ENCODE measurements around the gene LRRD1. TPM values are rescaled to one million over a fixed set of nuclear protein-coding genes. Genes with fewer than 3 reads are reported as not detected.
"Not testable (repeated sequence)": the region's sequence is repeated elsewhere in the genome, so short reads cannot be mapped to it uniquely, and the experiment has no call there.

Gene LRRD1
- total RNA-seq, 1 donor from 2014 or later, result 0.43 TPM

DNA sequence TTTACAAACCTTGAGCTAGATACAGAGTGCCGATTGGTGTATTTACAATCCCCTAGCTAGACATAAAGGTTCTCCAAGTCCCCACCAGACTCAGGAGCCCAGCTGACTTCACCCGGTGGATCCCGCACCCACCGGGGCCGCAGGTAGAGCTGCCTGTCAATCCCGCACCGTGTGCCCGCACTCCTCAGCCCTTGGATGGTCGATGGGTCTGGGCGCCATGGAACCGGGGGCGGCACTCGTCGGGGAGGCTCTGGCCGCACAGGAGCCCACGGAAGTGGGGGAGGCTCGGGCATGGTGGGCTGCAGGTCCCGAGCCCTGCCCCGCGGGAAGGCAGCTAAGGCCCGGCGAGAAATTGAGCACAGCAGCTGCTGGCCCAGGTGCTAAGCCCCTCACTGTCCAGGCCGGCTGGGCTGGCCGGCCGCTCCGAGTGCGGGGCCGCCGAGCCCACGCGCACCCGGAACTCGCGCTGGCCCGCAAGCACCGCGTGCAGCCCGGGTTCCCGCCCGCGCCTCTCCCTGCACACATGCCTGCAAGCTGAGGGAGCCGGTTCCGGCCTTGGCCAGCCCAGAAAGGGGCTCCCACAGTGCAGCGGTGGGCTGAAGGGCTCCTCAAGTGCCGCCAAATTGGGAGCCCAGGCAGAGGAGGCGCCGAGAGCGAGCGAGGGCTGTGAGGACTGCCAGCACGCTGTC, 35.6 kb downstream of the LRRD1 start:
- DNase-seq (ENCODE audit: low spot score); intact Hi-C loops (cut with DNase I): not testable (repeated sequence)

DNA sequence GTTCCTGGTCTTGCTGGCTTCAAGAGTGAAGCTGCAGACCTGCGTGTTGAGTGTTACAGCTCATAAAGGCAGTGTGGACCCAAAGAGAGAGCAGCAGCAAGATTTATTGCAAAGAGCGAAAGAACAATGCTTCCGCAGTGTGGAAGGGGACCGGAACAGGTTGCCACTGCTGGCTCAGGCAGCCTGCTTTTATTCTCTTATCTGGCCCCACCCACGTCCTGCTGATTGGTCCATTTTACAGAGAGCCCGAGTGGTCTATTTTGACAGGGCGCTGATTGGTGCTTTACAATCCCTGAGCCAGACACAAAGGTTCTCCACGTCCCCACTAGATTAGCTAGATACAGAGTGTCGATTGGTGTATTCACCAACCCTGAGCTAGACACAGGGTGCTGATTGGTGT, 36.2 kb downstream of the LRRD1 start:
- DNase-seq (ENCODE audit: low spot score); intact Hi-C loops (cut with DNase I): not testable (repeated sequence)

DNA sequence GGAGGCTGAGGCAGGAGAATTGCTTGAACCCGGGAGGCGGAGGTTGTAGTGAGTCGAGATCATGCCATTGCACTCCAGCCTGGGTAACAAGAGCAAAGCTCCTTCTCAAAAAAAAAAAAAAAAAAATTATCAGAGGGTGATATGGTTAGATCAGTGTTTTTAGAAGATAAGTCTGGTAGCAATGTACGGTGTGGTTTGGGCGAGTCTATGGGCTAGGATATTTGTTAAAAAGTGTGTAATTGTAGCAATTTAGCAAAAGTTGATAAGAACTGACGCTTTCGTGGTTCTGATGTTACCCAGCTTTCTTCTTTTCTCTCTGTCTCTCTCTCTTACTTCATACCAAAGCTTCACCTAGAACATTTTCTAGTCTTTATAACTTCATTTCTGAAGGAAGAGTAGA, 37.8 kb downstream of the LRRD1 start:
- intact Hi-C loops (cut with DNase I), result no loop called here
- no peak for DNase-seq (ENCODE audit: low spot score)

DNA sequence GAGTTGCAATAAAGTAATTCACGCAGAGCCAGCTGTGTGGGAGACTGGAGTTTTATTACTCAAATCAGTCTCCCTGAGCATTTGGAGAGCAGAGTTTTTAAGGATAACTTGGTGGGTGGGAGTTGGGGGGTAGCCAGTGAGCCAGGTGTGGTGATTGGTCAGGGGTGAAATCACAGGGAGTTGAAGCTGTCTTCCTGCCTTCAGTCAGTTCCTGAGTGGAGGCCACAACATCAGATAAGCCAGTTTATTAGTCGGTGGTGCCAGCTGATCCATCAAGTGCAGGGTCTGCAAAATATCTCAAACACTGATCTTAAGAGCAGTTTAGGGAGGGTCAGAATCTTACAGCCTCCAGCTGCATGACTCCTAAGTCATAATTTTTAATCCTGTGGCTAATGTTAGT, 41.4 kb downstream of the LRRD1 start:
- intact Hi-C loops (cut with DNase I), result no loop called here
- DNase-seq (ENCODE audit: low spot score), result no peak

DNA sequence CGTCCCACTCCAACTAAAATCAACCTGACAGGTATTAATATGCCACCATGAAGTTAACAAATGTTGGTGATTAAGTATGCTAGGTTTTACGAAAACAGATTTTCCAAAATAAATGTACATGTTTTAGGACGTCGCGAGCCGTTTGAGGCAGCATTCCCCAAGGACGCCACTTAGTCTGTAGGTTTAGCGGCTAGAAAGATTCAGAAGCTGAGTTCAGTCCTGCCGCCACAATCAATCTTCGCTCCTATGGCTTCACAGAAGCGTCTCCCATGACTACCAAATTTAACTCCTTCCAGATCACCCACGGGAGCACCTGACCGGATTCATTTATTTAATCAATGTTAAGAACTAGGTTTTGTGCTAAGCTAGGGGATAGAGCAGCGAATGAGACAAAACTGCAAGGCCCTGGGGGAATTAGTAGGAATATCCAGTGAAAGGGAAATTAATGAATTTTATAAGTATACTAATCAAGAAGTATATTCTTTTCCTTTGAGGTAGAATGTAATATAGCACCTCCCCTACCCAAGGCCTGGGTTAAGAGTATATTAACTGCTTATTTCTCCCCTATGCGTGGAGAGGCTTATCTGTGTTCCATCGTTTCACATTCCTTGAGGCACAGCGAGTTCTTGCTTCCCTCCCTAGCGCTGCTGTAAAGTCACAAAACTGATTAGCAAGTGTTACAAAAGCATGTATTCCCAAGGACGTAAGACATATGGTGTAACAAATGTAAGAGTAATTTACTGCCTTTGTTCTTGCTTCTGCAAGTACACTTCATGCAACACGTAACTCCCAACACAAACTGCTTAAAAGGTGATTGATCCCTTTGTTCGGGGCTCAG, 43.7 kb downstream of the LRRD1 start:
- DNase-seq (ENCODE audit: low spot score), result no peak
- intact Hi-C loops (cut with DNase I), result no loop called here

DNA sequence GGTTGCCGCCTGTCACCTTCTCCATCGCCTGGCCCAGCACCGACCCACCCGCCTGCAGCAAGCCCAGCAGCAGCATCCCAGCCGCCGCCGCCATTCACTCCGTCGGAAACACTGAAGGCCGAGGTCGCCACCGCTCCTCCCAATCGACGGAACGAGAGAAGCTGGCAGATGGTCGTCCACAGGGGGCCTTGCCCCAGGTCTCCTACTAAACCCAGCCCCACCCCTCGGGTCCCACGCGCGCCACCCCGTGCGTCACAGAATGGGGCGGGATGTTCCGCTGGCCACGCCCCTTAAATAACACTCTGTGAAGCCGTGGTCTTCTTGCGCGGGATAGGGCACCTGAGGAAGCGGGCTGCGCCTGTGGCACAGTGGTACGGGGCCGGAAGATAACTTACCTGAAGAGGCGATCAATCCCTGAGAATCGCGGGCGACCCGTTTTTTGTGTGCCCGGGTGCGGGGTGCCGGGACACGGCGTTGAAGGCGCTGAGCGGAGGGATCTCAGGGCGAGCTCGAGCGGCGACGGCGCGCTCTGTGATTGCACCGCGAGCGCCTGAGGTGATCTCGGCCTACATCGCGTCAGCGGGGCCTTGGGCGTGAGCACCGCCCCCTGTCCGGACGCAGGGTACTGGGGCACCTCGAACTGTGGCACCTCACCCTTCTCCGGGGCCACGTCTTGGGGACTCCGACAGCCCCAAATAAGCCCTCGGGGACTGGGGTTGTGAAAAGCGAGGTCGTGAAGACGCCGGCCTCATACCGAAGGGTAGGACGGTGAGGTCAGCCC, 44.5 kb downstream of the LRRD1 start, which contains the start of gene CYP51A1:
Gene CYP51A1 (minus strand): TSS at position 207 of the 781 bp plus-strand sequence. CDS start 113 bp downstream, at position 94.
- intact Hi-C loops (cut with DNase I), result no loop called here
- DNase-seq (ENCODE audit: low spot score), result peak; percentile 96

DNA sequence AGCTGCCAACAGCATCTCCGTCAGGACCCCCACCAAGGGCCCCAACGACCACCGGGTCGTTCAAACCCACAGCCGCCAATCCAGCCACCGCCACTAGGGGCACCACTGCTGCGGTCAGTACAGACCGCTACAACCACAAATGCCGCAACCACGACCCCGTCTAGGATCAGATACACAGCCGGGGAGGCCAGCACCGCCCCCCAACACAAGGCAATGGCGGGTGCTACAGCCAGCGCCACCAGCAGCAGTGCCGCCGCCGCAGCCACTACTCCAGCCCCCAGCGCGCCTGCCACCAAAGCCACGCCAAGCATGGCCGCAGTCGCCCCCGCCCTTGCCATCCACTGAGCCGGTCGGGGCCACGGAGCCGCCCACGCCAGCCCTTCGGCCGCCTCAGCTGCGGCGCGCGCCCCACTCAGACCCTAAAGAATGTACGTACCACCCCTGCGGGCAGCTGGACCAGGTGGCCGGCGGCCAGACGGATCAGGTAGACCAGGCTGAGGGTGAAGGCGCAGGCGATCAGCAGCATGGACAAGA, 45.1 kb downstream of the LRRD1 start:
- intact Hi-C loops (cut with DNase I), result no loop called here
- peak; percentile 85 for DNase-seq (ENCODE audit: low spot score)

DNA sequence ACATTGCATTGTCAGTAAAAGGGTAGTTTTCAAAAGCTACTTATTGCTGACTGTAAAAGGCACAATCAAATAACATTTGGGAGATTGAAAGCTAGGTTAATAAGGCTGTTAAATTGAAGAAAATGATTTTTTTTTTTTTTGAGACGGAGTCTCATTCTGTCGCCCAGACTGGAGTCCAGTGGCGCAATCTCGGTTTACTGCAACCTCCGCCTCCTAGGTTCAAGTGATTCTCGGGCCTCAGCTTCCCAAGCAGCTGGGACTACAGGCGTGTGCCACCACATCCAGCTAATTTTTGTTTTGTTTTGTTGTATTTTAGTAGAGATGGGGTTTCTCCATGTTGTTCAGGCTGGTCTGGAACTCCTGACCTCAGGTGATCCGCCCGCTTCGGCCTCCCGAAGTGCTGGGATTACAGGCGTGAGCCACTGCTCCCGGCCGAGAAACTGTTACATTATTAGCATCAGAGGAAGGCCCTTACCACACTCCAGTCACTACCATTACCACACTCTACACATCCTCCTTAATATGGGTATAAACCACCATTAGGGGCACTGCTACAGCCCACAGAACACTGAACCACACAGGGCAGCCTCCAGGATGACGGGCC, 45.7 kb downstream of the LRRD1 start:
- DNase-seq (ENCODE audit: low spot score), result no peak
- intact Hi-C loops (cut with DNase I), result no loop called here

DNA sequence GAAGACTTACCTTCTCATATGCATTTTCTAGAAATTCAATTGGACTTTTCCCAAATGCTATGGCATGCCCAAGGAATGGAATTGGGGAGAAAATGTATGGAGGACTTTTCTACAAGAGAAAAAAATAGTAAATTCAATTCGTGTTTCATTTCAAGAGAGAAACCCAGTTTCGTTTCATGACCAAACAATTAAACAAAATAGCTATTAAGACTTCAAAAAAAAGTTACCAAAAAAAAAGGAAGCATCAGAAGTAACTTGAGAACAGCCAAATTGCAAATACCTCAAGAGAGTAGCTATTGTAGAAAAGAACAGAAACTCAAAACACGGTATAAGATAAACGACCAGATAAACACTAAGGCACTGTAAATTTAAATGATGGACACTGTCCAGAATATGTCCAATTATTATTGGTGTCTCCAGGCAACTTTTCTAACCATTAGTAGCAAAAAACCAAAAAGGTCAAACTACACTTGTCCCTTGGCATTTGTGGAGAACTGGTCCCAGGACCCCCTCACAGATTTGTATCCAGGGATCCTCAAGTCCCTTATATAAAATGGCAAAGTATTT, 47.1 kb downstream of the LRRD1 start:
- no peak for DNase-seq (ENCODE audit: low spot score)
- intact Hi-C loops (cut with DNase I), result no loop called here

DNA sequence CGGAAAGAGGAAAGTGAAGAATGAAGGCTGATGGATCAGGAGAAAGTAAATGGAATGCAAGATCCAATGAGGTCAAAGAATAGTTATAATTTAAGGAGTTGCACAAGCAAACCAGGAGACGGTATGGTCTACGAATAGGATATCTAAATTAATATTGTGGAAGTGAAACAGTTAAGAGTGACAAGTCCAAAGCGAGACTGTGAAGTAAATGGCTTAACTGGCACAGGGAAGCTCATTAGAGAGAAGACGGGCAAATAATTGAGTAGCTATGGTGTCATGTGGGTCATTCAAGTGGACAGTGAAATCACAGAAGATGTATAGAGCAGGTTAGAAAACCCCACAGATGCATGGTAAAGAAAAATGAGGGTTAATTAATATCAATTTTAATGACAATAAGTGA, 47.8 kb downstream of the LRRD1 start:
- intact Hi-C loops (cut with DNase I), result no loop called here
- DNase-seq (ENCODE audit: low spot score), result no peak

DNA sequence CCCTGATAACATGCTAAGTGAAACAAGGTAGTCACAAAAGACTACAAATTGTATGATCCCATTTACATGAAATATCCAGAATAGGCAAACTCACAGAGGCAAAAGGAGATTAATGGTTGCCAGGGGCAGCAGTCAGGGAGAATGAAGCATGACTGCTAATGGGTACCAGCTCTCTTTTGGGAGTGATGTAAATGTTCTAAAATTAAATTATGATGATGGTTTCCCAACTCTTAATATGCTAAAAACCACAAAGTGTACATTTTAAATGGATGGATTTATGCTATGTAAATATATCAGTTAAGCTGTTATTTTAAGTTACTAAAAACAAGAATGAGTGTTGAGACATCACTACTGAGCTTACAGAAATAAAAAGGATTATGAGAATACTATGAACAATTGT, 57.3 kb downstream of the LRRD1 start:
- DNase-seq (ENCODE audit: low spot score), result no peak
- intact Hi-C loops (cut with DNase I), result no loop called here

DNA sequence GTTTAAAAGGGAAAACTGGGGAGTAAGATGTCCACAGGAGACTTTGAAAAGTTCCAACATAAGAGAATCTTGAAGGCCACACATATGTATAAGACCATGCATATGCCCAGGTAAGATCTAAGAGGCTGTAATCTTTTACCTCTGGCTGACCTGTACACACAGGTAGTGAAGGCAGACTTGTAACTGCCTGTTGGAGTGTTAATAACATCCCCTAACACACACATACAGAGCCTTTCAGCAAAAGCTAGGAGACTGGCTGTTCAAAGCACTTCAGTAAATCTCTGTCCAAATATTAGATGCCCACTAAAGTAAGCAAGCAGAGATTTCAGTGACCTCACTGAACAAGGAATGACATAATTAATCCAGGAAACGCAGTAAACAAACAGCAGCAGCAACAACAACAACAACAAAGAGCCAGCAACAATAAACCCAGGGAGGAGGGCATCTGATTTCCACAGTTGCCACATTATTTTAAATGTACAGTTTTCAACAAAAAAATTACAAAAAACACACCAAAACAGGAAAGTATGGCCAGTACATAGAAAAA, 59.7 kb downstream of the LRRD1 start:
- intact Hi-C loops (cut with DNase I), result no loop called here
- DNase-seq (ENCODE audit: low spot score), result no peak

DNA sequence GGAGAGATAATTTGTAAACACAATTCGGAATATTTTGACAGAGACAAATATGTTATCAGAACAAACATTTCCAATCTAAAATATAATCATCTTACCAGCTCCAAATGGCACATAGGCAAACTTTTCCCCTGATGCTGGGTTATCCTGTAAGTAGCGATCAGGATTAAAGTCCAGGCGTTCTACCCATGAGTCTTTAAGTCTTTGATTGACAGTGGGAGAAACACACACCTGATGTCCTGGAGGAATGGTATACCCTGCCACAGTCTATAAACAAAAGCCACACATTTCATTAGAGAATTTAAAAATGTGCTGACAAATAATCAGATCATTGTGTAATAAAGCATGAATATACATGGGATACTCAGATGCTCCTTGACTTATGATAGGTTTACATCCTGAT, 62.0 kb downstream of the LRRD1 start:
- DNase-seq (ENCODE audit: low spot score), result no peak

DNA sequence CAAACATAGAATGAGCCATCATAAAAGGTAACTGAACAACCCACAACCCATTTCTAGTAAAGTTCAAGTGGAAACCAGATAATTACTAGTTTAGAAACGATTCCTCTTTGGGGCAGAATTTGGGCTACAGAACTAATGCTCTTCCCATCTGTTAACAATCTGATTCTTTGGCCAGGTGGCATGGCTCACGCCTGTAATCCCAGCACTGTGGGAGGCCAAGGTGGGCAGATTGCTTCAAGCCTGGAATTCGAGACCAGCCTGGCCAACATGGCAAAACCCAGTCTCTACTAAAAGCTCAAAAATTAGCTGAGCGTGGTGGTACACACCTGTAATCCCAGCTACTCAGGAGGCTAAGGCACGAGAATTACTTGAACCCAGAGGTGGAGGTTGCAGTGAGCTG, 63.1 kb downstream of the LRRD1 start:
- no peak for DNase-seq (ENCODE audit: low spot score)
- intact Hi-C loops (cut with DNase I), result no loop called here

More for the DNA sequence above, 62.0 kb downstream of the LRRD1 start:
- intact Hi-C loops (cut with DNase I), result no loop called here

DNA sequence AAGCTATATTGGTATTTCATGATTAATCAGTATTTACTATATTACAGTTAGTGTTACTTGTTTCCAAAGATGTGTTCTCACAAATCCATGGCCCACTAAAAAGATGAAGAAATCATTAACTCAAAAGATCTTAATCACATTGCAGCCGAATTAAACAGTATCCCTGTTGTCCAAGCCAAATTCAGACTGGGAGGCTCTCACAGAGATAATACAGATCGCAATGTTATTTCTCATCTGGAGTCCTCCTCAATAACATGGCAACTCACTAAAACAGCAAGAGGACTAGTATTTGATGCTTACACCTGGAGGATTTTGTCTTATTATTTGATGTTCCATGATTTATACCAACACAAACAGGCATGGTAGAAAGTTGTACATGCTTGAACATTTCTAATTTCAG, 68.1 kb downstream of the LRRD1 start:
- intact Hi-C loops (cut with DNase I), result no loop called here
- DNase-seq (ENCODE audit: low spot score), result no peak

DNA sequence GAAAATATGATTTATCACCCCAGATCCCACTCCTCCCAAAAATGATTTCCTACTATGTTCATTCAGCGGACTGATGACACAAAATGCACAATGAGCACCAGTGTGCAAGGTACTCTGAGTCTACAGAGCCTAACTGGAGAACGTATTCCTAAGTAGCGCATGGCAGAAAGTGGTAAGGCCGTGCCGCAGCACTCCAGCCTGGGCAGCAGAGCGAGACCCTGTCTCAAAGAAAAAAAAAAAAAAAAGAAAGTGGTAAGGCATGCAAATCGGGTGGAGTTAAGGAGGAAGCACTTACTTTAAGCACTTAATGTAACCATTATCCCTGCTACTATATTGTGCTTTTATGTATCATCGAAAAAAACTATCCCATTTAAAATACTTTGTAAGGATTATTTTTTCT, 70.1 kb downstream of the LRRD1 start:
- intact Hi-C loops (cut with DNase I), result no loop called here
- no peak for DNase-seq (ENCODE audit: low spot score)

DNA sequence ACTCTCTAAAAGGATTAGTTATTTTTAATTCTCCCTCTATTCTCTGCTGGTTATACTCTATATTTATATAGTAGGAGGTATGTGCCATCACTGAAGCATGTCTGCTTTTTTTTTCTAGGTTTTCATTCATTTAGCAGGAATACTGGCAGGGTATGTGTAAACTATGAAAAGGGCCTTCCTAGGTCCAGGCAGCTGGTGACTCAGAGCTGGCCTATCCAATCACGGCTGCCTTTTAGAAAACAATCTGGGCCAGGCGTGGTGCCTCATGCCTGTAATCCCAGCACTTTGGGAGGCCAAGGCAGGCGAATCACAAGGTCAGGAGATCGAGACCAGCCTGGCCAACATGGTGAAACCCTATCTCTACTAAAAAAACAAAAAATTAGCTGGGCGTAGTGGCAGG, 76.1 kb downstream of the LRRD1 start:
- intact Hi-C loops (cut with DNase I); DNase-seq (ENCODE audit: low spot score): not testable (repeated sequence)

DNA sequence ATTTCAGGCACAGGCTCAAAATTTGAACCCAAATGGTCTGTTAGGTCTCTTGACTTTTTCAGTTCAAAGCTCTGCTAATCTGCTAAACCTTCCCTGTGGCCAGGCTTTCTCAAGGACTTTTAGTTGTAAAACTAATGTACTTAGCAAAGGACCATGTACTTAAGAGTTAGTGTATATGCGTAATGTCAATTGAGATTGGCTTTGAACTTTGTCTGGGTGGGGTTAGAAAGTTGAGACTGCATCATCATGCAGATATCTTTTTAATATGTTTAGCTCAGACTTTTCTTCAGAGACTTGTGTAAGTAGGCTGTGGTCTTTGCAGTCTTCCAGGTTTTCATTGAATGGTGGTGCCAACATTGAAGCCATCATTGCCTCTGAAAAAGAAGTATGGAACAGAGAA, 78.4 kb downstream of the LRRD1 start:
- intact Hi-C loops (cut with DNase I), result no loop called here
- DNase-seq (ENCODE audit: low spot score), result no peak

DNA sequence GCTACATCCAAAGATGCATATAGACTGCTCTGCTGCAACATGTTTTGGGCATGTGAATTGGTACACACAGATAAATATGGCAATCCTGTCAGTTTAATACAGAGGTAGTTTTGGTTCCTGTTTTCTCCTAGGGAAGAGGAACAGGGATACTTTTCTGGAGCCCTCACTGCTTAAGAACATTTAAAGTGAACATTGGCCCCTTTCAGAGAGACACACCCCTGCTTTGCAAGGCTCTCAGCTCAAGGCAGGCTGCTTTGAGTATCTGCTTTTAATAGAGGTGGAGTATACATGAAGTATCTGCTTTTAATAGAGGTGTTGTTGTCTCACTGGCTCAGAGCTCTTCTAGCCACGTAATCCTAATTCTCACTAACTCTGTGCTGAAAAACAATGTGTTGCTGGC, 83.6 kb downstream of the LRRD1 start:
- intact Hi-C loops (cut with DNase I), result no loop called here

More for the DNA sequence above, 83.6 kb downstream of the LRRD1 start:
- DNase-seq (ENCODE audit: low spot score), result no peak

All from cardiac septum (tissue), 1 donor.